Stimulated activated CD4-positive, alpha-beta T cell treated with anti-CD3 and anti-CD28 coated beads, Interleukin-15, amount 100 ng/mL, for 1 hour (primary cell): Measurements from ENCODE around the gene WIZ.
"Not testable (repeated sequence)": the region's sequence is repeated elsewhere in the genome, so short reads cannot be mapped to it uniquely, and the experiment has no call there.

ENCODE experiments used
- DNase-seq, 2 donors: peaks; one replicate each; pipeline ENCODE4 v3.0.0-alpha.2; 2020; ENCODE audit warnings: low read depth in 1 of 2, low spot score in 1 of 2

The WIZ gene

DNA sequence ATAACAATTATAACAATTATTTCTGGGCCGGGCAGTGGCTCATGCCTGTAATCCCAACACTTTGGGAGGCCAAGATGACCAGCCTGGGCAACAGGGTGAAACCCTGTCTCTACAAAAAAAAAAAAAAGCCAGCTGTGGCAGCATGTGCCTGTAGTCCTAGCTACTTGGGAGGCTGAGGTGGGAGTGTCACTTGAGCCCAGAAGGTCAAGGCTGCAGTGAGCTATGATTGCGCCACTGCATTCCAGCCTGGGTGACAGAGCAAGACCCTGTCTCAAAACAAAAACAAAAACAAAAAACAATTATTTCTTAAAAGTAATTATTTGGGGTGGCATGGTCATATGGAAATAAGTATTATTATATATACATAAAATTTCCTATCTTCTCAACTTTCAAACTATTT is 38.4 kb downstream of the WIZ start:
- DNase-seq = not testable (repeated sequence)

GRCh38 chr19:15404780-15405211 is 45.0 kb downstream of the WIZ start:
- no peak for DNase-seq

- no peak for DNase-seq
Measured at GRCh38 chr19:15404097-15404779, 45.5 kb downstream of the WIZ start.

DNA sequence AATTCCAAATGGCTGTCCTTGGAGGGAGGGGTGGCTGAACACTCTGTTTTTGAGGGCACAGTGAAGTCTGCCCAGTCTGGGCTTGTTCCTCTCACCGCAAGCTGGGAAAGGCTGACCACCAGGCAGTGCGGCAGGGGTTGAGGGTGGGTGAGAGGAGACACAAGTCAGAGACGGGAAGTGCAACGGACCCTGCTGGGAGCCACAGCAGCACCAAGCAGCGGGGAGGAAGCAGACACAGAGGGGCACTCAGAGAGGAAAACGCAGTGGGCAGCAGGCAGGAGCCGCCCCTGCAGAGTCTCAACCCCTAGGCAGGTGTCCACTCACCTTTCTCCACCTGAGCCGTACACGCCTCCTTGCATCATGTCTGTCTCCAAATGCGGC is 46.6 kb downstream of the WIZ start:
- no peak for DNase-seq

- no peak for DNase-seq
Measured at GRCh38 chr19:15402411-15403150, 47.2 kb downstream of the WIZ start.

GRCh38 chr19:15401397-15401710 is 48.4 kb downstream of the WIZ start:
- DNase-seq = no peak

GRCh38 chr19:15400521-15401396 is 49.0 kb downstream of the WIZ start:
- no peak for DNase-seq

GRCh38 chr19:15399635-15400034 is 50.1 kb downstream of the WIZ start:
- DNase-seq = no peak

DNA sequence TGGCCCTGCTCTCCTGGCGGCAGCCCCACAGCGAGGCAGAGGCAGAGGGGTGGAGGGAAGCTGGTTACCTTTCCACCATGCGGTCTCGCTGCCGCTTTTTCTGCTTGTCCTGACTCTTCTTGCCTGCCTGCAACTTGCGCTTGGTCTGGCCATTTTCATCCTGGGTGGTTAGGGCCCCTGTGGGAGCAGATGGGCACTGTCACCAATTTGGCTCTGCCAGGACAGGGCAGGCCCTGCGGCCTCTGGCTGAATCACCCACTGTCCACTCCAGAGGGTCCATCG is 50.6 kb downstream of the WIZ start:
- no peak for DNase-seq

DNA sequence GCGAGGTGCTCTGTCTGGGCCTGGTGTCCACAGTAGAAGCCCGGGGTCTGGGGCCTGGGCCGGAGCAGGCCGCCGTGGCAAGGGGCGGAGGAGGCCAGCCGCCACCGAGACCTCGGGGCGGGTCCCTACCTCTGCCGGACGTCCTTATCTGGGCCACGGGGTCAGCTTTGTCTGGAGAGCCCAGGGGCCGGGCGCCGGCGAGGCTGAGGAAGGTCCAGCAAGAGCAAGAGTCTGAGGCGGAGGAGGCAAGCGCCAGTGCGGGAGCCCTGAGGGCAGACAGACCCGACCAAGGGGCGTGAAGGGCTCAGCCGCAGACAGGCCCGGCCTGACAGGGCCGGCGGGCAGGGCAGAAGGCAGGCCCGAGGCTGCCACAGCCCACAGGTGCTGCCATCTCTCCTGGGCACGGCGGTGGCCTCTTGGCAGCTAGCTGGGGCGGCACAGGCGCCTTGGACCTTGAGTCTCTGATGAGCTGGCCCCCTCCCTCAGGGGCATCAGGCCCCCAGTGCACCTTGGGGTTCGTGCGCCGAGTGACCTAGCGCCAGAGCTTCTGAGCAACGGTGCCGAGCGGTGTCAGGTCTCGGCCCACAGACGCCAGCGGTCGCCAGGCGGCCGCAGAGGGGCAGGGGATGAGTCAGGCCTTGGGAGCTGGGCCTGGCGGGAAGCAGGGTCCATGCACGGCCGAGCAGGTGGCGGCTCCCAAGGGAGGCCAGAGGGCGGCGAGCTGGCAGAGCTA is 51.1 kb downstream of the WIZ start:
- no peak for DNase-seq

DNA sequence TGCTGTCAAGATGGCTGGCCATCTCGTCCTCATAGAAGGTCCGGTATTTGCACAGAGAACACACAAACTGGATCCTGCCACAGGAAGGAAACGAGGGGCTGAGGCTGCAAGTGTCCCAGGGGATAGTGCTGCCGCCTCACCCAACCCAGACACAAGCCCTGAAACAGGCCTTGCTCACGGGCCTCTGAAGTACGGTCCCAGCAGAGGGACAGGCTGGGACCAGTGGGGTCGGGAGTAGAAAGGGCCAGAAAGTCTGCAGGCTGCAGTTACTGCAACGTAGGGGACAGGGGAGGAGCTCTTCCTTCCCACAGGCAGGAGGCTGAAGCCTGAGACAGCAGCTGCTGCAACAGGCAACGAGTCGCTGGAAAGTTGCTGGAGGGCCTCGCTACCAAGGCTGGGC is 52.0 kb downstream of the WIZ start:
- DNase-seq = no peak

GRCh38 chr19:15397236-15397635 is 52.5 kb downstream of the WIZ start:
- DNase-seq = no peak

GRCh38 chr19:15396436-15396835 is 53.3 kb downstream of the WIZ start:
- DNase-seq = no peak

DNA sequence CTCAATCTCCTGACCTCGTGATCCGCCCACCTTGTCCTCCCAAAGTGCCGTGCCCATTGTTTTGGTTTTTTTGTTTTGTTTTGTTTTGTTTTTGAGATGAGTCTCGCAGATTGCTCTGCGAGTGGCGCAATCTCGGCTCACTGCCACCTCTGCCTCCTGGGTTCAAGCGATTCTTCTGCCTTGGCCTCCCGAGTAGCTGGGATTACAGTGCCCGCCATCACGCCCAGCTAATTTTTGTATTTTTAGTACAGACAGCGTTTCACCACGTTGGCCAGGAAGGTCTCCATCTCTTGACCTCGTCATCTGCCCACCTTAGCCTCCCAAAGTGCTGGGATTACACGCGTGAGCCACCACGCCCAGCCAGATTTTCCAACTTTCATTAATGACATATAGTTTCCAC is 54.5 kb downstream of the WIZ start:
- DNase-seq = not testable (repeated sequence)

- DNase-seq = no peak
Measured at GRCh38 chr19:15394426-15394825, 55.3 kb downstream of the WIZ start.

- DNase-seq = no peak
Measured at GRCh38 chr19:15393963-15394362, 55.8 kb downstream of the WIZ start.

DNA sequence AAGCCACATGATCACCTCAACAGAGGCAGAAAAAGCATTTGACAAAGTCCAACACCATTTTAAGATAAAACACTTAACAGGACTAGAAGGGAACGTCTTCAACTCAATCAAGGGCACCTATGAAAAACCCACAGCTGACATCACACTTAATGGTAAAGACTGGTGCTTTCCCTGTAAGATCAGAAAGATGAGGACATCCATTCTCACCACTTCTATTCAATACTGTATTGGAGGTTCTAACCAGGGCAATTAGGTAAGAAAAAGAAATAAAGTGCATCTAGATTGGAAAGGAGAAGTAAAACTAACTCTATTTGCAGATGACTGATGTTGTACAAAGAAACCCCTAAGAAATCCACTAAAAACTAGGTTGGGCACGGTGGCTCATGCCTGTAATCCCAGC is 58.9 kb downstream of the WIZ start:
- no peak for DNase-seq

GRCh38 chr19:15381864-15382263 is 67.9 kb downstream of the WIZ start:
- DNase-seq = no peak

- DNase-seq = no peak
Measured at GRCh38 chr19:15381429-15381828, 68.3 kb downstream of the WIZ start.

DNA sequence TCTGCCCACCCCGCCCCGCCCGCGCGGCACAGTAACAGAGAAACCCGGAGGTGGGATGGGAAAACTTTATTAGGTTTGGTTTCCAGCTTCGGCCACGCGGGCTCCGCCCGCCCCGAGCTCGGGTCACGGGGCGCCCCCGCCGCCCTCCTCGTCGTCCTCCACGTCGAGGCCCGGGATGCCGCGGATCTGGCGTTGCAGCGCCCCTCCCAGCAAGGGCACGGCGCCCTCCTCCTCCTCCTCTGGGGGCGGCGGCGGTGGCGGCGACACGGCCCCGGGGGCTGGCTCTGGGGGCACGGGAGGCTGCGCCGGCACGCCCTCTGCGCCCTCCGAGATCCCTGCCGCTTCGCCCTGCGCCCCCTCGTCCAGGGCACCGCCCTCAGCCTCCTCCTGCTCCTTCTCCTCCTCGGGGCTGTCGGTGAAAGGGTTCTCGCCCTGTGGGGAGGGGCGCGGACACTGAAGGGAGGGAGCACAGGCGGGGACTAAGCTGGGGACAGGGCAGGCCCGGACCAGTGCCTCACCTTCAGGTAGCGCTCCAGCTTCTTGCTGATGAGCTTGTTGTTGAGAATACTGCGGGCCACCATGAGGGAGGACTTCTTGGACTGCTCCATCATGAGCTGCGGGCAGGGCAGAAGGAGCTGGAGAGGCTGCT is 69.6 kb downstream of the WIZ start:
- DNase-seq = no peak
